ENCODE measurements around the gene LZTS2.
"Not testable (repeated sequence)": the region's sequence is repeated elsewhere in the genome, so short reads cannot be mapped to it uniquely, and the experiment has no call there.

Gene LZTS2

DNA sequence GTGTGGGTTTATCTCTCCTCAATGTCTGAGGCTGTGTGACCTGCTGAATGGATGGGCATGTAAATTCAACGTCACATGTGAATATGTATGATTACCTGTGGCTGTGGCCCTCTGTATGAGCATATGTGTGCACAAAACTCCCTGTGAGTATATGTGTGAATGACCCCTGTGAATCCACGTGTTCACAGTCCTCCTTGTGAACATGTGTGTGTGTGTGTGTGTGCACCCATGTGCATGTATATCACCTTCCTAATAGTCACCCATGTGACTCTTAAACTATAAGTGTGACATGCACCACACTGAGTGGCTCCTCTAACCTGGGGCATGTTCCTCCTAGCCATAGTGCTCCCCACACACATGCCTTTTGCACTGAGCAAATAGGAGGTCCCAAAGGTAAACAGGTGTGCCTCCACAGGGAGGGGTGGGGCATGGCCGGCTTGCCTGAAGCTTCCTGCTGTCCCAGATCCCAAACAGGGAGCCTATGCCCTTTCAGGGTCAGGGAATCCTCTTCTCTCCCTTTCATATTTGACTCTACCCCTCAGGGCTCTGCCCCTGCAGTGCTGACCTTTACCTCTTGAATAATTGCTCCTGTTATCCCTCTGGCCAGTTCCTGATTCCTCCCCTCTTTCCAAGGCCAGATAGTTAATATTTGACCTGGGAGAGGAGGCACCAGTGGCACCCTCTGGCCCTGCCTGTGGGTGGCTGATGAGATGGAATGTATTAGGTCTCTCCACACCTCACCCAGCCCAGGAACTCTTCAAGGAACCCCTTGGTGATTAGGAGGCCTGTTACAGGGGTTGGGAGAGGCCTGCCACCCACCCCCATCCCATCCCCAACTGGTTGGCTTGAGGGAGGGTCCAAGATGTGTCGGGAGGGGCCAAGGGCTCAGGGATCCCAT, 28.4 kb upstream of the LZTS2 start:
- no peak for TF ChIP-seq L3MBTL2 (conservative IDR thresholded peaks at IDR 0.05)
- no peak for TF ChIP-seq ELF4 (IDR thresholded peaks at IDR 0.05)
- no peak for TF ChIP-seq FOXM1 (IDR thresholded peaks at IDR 0.05; ENCODE audit: borderline replicate concordance)
- TF ChIP-seq NFRKB (IDR thresholded peaks at IDR 0.05): no peak
- TF ChIP-seq HDGF (IDR thresholded peaks at IDR 0.05; ENCODE audit: borderline replicate concordance): no peak
- no peak for TF ChIP-seq ZNF384 (IDR thresholded peaks at IDR 0.05)
- no peak for TF ChIP-seq CTBP1 (IDR thresholded peaks at IDR 0.05; ENCODE audit: borderline replicate concordance)
- no peak for TF ChIP-seq FOXK2 (IDR thresholded peaks at IDR 0.05)
- no peak for TF ChIP-seq SUZ12 (IDR thresholded peaks at IDR 0.05)
- TF ChIP-seq ARNT (IDR thresholded peaks at IDR 0.05): no peak
- no peak for TF ChIP-seq FOXA1 (IDR thresholded peaks at IDR 0.05)
- no peak for TF ChIP-seq LEF1 (IDR thresholded peaks at IDR 0.05; ENCODE audit: borderline replicate concordance)
- TF ChIP-seq SP1 (IDR thresholded peaks at IDR 0.05): no peak
- no peak for TF ChIP-seq TARDBP (IDR thresholded peaks at IDR 0.05)
- TF ChIP-seq BHLHE40 (IDR thresholded peaks at IDR 0.05; ENCODE audit: borderline replicate concordance): no peak
- TF ChIP-seq, protein P1, sequence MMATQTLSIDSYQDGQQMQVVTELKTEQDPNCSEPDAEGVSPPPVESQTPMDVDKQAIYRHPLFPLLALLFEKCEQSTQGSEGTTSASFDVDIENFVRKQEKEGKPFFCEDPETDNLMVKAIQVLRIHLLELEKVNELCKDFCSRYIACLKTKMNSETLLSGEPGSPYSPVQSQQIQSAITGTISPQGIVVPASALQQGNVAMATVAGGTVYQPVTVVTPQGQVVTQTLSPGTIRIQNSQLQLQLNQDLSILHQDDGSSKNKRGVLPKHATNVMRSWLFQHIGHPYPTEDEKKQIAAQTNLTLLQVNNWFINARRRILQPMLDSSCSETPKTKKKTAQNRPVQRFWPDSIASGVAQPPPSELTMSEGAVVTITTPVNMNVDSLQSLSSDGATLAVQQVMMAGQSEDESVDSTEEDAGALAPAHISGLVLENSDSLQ (IDR thresholded peaks at IDR 0.05): no peak
- ChIA-PET POLR2A (interaction anchor here (0.8 kb wide), 1 partner anchor 14 kb away, joined by 3 read pairs; no protein-coding TSS in a partner anchor), CTCF (no interaction called here)
- DNase-seq (ENCODE audit: extremely low spot score): no peak

DNA sequence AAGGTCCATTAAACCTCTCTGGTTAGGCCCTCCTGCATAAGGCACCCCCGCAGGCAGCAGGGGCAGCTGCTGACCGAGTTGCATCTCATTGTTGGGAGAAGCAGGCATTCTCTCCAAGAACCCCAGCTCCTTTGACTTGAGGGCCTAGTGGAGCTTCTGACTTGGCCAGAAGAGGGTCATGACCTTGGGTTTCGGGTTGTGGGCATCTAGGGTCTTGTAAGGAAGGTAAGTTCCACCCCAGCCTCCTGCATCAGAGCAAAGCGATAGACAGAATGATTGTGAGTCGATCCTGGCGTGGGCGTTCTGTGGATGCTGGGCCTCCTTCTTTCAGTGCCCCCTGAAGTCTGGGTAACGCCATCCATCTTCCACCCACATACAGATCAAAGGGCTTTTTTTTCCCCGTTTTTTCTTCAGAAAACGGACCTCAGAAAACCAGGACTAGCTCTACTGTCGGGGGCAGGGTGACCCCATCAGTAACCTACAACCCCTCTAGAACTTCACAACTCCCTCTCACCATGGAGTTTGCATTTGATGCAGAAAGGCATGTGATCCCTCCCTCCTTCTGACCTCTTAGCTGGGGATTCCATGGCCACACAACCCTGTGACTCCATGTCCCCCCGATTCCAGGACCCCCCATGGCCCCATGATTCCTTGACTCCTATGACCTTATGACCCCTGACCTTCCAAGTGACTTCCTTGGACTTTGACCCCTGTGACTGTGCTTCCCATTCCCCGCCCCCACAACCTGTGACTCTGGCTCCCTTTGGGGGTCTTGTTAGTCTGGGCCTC, 27.3 kb upstream of the LZTS2 start:
- ChIA-PET POLR2A (interaction anchor here (1.0 kb wide), 1 partner anchor 25 kb away, joined by 3 read pairs; no protein-coding TSS in a partner anchor), CTCF (no interaction called here)
- DNase-seq (ENCODE audit: extremely low spot score): no peak
- no peak for TF ChIP-seq ARNT (IDR thresholded peaks at IDR 0.05)
- TF ChIP-seq HDGF (IDR thresholded peaks at IDR 0.05; ENCODE audit: borderline replicate concordance): no peak
- no peak for TF ChIP-seq FOXK2 (IDR thresholded peaks at IDR 0.05)
- TF ChIP-seq BHLHE40 (IDR thresholded peaks at IDR 0.05; ENCODE audit: borderline replicate concordance): no peak
- TF ChIP-seq NFRKB (IDR thresholded peaks at IDR 0.05): no peak
- TF ChIP-seq ELF4 (IDR thresholded peaks at IDR 0.05): no peak
- no peak for TF ChIP-seq SUZ12 (IDR thresholded peaks at IDR 0.05)
- no peak for TF ChIP-seq ZNF384 (IDR thresholded peaks at IDR 0.05)
- no peak for TF ChIP-seq L3MBTL2 (conservative IDR thresholded peaks at IDR 0.05)
- no peak for TF ChIP-seq LEF1 (IDR thresholded peaks at IDR 0.05; ENCODE audit: borderline replicate concordance)
- TF ChIP-seq CTBP1 (IDR thresholded peaks at IDR 0.05; ENCODE audit: borderline replicate concordance): no peak
- TF ChIP-seq, protein P1 (IDR thresholded peaks at IDR 0.05): no peak
- TF ChIP-seq FOXA1 (IDR thresholded peaks at IDR 0.05): no peak
- no peak for TF ChIP-seq TARDBP (IDR thresholded peaks at IDR 0.05)
- no peak for TF ChIP-seq SP1 (IDR thresholded peaks at IDR 0.05)
- no peak for TF ChIP-seq FOXM1 (IDR thresholded peaks at IDR 0.05; ENCODE audit: borderline replicate concordance)

DNA sequence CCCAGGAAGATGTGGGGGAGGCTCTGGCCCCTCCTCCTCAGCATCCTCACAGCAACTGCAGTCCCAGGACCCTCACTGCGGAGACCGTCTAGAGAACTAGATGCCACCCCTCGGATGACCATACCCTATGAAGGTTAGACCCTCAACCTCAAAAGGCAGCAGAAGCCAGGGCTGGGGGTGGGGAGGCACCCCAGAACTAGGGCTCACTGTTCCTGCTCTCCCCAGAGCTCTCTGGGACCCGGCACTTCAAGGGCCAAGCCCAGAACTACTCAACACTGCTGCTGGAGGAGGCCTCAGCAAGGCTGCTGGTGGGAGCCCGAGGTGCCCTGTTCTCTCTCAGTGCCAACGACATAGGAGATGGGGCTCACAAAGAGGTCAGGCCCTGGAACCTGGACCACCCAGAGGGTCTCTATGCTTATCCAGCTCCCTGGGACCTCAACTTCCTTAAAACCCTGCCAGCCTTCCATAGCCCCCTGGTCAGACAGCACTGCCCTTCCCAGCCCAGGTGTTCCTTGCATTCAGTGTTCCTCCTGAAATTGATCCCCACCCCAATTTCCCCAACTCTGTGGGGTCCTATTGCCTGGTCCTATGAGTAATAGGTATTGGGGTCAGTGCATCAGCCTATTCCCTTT, 26.6 kb upstream of the LZTS2 start:
- no peak for DNase-seq (ENCODE audit: extremely low spot score)
- POLR2A ChIA-PET: interaction anchor here (1.0 kb wide), 1 partner anchor 24 kb away, joined by 3 read pairs; no protein-coding TSS in a partner anchor
- CTCF ChIA-PET: no interaction called here
- TF ChIP-seq, protein P1 (IDR thresholded peaks at IDR 0.05): no peak
- TF ChIP-seq L3MBTL2 (conservative IDR thresholded peaks at IDR 0.05): no peak
- TF ChIP-seq NFRKB (IDR thresholded peaks at IDR 0.05): no peak
- TF ChIP-seq ELF4 (IDR thresholded peaks at IDR 0.05): no peak
- no peak for TF ChIP-seq BHLHE40 (IDR thresholded peaks at IDR 0.05; ENCODE audit: borderline replicate concordance)
- no peak for TF ChIP-seq TARDBP (IDR thresholded peaks at IDR 0.05)

DNA sequence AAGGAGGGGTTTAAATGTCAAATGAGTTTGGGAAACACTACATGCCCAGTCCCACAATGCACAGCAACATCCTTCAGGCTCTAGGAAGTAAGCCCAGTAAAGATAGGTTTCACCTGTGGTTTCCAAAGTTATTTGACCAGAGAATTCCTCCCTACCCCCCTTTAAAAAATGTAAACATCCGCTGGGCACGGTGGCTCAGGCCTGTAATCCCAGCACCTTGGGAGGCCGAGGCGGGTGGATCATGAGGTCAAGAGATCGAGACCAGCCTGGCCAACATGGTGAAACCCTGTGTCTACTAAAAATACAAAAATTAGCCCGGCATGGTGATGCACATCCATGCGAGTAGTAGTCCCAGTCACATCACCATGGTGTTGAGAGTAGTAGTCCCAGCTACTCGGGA, 24.2 kb upstream of the LZTS2 start:
- CTCF ChIA-PET; DNase-seq (ENCODE audit: extremely low spot score): not testable (repeated sequence)
- POLR2A ChIA-PET: interaction anchor here (1.9 kb wide), 1 partner anchor 10 kb away, joined by 5 read pairs; no protein-coding TSS in a partner anchor

DNA sequence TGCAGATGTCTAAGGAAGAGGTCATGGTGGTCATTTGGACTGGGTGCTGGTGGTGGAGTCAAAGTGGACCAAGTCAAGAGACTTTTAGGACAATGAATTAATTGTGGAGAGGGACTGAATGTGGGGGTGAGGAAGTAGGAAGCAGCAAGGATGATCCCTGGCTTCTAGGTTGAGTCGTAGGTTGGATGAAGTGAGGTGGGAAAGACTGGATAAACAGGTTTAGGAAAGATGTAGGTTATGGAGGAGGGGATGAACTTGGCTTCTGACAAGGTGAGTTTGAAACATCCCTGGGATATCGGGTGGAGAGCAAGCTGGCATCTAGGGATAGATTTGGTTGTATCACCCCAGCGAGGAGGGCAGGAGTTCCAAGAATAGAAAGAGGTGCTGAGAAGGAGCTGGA, 22.7 kb upstream of the LZTS2 start:
- CTCF ChIA-PET: no interaction called here
- POLR2A ChIA-PET: no interaction called here

More for the DNA sequence above, 22.7 kb upstream of the LZTS2 start:
- DNase-seq (ENCODE audit: extremely low spot score): no peak
- TF ChIP-seq NFRKB (IDR thresholded peaks at IDR 0.05) (no peak), BHLHE40 (IDR thresholded peaks at IDR 0.05; ENCODE audit: borderline replicate concordance) (no peak), FOXA1 (IDR thresholded peaks at IDR 0.05) (no peak), SUZ12 (IDR thresholded peaks at IDR 0.05) (no peak), ARNT (IDR thresholded peaks at IDR 0.05) (no peak), HDGF (IDR thresholded peaks at IDR 0.05; ENCODE audit: borderline replicate concordance) (no peak), SP1 (IDR thresholded peaks at IDR 0.05) (no peak), ZNF384 (IDR thresholded peaks at IDR 0.05) (no peak)
- TF ChIP-seq, protein P1 (IDR thresholded peaks at IDR 0.05): no peak

Data from HEK293T (cell line).